H1 (cell line): Measurements from ENCODE around the gene EGR4.

Source experiments
- ATF3 ChIP-seq: IDR thresholded peaks from 2 replicates; pipeline ENCODE4 v1.6.1; 2011; ENCODE audit warnings: low read depth, mild to moderate bottlenecking, low read length; ENCODE audit not compliant: insufficient read depth
- BCL11A ChIP-seq, 2 experiments: IDR thresholded peaks; one replicate each; pipeline ENCODE4 v1.6.1; 2011; ENCODE audit warnings: low read depth in 2 of 2, low read length in 2 of 2, mild to moderate bottlenecking in 2 of 2
- CEBPB ChIP-seq: IDR thresholded peaks from 2 replicates; pipeline ENCODE4 v1.6.1; 2012; ENCODE audit warnings: low read depth, low read length
- CREB1 ChIP-seq: IDR thresholded peaks from 2 replicates; pipeline ENCODE4 v1.6.1; 2012; ENCODE audit warnings: inconsistent platforms
- CTCF ChIP-seq, 3 experiments: IDR thresholded peaks; 1 replicate in 2 of 3; 2 replicates in 1 of 3; pipeline versions ENCODE4 v1.5.1 to v1.6.1; 2011; ENCODE audit warnings: low read length in 3 of 3, mild to moderate bottlenecking in 3 of 3, inconsistent platforms in 2 of 3, low read depth in 1 of 3, moderate library complexity in 1 of 3; ENCODE audit not compliant: insufficient read depth in 1 of 3; ENCODE audit errors: control extremely low read depth in 1 of 3
- EP300 ChIP-seq, 2 experiments: IDR thresholded peaks; 1 replicate in 1 of 2; 2 replicates in 1 of 2; pipeline ENCODE4 v1.6.1; 2011 to 2012; ENCODE audit warnings: low read depth in 2 of 2, low read length in 2 of 2, mild to moderate bottlenecking in 2 of 2, borderline replicate concordance in 1 of 2, inconsistent platforms in 1 of 2, moderate library complexity in 1 of 2
- FOSL1 ChIP-seq: IDR thresholded peaks from 2 replicates; pipeline ENCODE4 v1.6.1; 2011; ENCODE audit warnings: mild to moderate bottlenecking, low read depth, low read length, moderate library complexity; ENCODE audit not compliant: insufficient read depth
- GABPA ChIP-seq: IDR thresholded peaks from 2 replicates; pipeline ENCODE4 v1.6.1; 2011; ENCODE audit warnings: mild to moderate bottlenecking, low read length, moderate library complexity, borderline replicate concordance; ENCODE audit not compliant: insufficient read depth
- SP2 ChIP-seq: IDR thresholded peaks from 2 replicates; pipeline ENCODE4 v1.6.1; 2012; ENCODE audit warnings: mild to moderate bottlenecking, low read length, inconsistent platforms
- ZNF274 ChIP-seq: IDR thresholded peaks from 2 replicates; pipeline ENCODE4 v1.7.0; 2012; ENCODE audit warnings: low read length, borderline replicate concordance; ENCODE audit errors: extremely low read depth
- TF ChIP-seq, protein P1 (sequence below): IDR thresholded peaks from 2 replicates; pipeline ENCODE4 v1.6.1; 2012; ENCODE audit warnings: low read length, inconsistent platforms

GRCh38 chr2:73281244-73281643 is 12.1 kb downstream of the EGR4 start:
- TF ChIP-seq CTCF (IDR thresholded peaks at IDR 0.05; ENCODE audit: control extremely low read depth in 1 of 3, insufficient read depth in 1 of 3, low read depth in 1 of 3, low read length in 3 of 3) (no peak), FOSL1 (no peak), GABPA (no peak), BCL11A (IDR thresholded peaks at IDR 0.05; ENCODE audit: low read depth in 2 of 2, low read length in 2 of 2) (no peak), CEBPB (no peak), SP2 (no peak), CREB1 (no peak), EP300 (IDR thresholded peaks at IDR 0.05; ENCODE audit: borderline replicate concordance in 1 of 2, low read depth in 2 of 2, low read length in 2 of 2) (no peak), ATF3 (no peak), ZNF274 (no peak)
- TF ChIP-seq, protein P1, sequence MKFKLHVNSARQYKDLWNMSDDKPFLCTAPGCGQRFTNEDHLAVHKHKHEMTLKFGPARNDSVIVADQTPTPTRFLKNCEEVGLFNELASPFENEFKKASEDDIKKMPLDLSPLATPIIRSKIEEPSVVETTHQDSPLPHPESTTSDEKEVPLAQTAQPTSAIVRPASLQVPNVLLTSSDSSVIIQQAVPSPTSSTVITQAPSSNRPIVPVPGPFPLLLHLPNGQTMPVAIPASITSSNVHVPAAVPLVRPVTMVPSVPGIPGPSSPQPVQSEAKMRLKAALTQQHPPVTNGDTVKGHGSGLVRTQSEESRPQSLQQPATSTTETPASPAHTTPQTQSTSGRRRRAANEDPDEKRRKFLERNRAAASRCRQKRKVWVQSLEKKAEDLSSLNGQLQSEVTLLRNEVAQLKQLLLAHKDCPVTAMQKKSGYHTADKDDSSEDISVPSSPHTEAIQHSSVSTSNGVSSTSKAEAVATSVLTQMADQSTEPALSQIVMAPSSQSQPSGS, result no peak
